Sigmoid colon (tissue), 7 donors: ENCODE results near the gene YES1. TPM values are rescaled to one million over a fixed set of nuclear protein-coding genes. Genes with fewer than 3 reads are reported as not detected.

ENCODE experiments used
- DNase-seq: peaks from one replicate; pipeline ENCODE4 v3.0.0-alpha.2; 2019
- H3K27ac ChIP-seq, 4 donors: fragments of 200-600 bp; sonication (generic); one replicate each; pipeline ENCODE4 v1.5.1; 2016 to 2019; ENCODE audit warnings: mild to moderate bottlenecking in 1 of 4
- H3K27me3 ChIP-seq, 3 donors: fragments of 200-600 bp; sonication (generic); one replicate each; pipeline ENCODE4 v1.5.1; 2019; ENCODE audit warnings: mild to moderate bottlenecking in 1 of 3
- H3K36me3 ChIP-seq, 4 donors: fragments of 200-600 bp; sonication (generic); one replicate each; pipeline ENCODE4 v1.5.1; 2016 to 2019
- H3K4me1 ChIP-seq, 4 donors: fragments of 200-600 bp; sonication (generic); one replicate each; pipeline ENCODE4 v1.5.1; 2017 to 2019
- H3K4me3 ChIP-seq, 4 donors: fragments of 200-600 bp; sonication (generic); one replicate each; pipeline ENCODE4 v1.5.1; 2017 to 2019; ENCODE audit warnings: mild to moderate bottlenecking in 2 of 4, moderate library complexity in 1 of 4
- H3K9me3 ChIP-seq, 4 donors: fragments of 200-600 bp in 3 of 4; sonication (generic) in 3 of 4; one replicate each; pipeline versions ENCODE4 v1.5.1 to v1.6.1; 2013 to 2019
- EP300 ChIP-seq, 4 donors: sonication (generic); formaldehyde crosslinking; IDR thresholded peaks; one replicate each; pipeline ENCODE4 v1.6.1; 2017; ENCODE audit warnings: antibody characterized with exemption in 4 of 4
- POLR2A ChIP-seq, 2 donors: fragments of 450-650 bp; IDR thresholded peaks; one replicate each; pipeline ENCODE4 v1.6.1; 2016; ENCODE audit warnings: antibody characterized with exemption in 2 of 2, mild to moderate bottlenecking in 2 of 2, moderate library complexity in 2 of 2
- POLR2AphosphoS5 ChIP-seq, 4 donors: sonication (generic); formaldehyde crosslinking; IDR thresholded peaks; one replicate each; pipeline ENCODE4 v1.6.1; 2017; ENCODE audit warnings: antibody characterized with exemption in 4 of 4
- WGBS, 2 donors: extraction: QIAGEN DNeasy Blood & Tissue Kit; methylation state at CpG; one replicate each; pipeline ENCODE4 v1.1.7; 2013; 5-methylcytosine and 5-hydroxymethylcytosine counted together
- intact Hi-C: fragments of 100-400 bp; cut with DNase I; formaldehyde crosslinking; loops from one replicate; pipeline ENCODE4 v1.15.1; 2023
- polyA plus RNA-seq, 3 donors: library from polyadenylated mRNA; stranded (reverse); fragments of 200-250 nt; gene quantifications; one replicate each; pipeline ENCODE4 v1.2.3, GENCODE V29; 2013
- total RNA-seq, 4 donors: library from RNA; depleted of rRNA; stranded (reverse); fragments of >200 nt; gene quantifications; one replicate each; pipeline ENCODE4 v1.1.0, GENCODE V29; 2016
- TF ChIP-seq, protein P1 (sequence below), 4 experiments: fragments of 450-650 bp in 3 of 4; fragments of 200-600 bp in 1 of 4; IDR thresholded peaks; one replicate each; pipeline ENCODE4 v1.5.1; 2016 to 2019; ENCODE audit warnings: antibody characterized with exemption in 4 of 4, mild to moderate bottlenecking in 3 of 4, moderate library complexity in 2 of 4
- donor health status: healthy with polysubstance abuse.
- donor health status: Bipolar disorder and iron deficiency.
- donor health status: healthy.

The YES1 gene
- total and polyA plus RNA-seq, 7 donors = 27.6 to 146 (median 105) TPM

DNA sequence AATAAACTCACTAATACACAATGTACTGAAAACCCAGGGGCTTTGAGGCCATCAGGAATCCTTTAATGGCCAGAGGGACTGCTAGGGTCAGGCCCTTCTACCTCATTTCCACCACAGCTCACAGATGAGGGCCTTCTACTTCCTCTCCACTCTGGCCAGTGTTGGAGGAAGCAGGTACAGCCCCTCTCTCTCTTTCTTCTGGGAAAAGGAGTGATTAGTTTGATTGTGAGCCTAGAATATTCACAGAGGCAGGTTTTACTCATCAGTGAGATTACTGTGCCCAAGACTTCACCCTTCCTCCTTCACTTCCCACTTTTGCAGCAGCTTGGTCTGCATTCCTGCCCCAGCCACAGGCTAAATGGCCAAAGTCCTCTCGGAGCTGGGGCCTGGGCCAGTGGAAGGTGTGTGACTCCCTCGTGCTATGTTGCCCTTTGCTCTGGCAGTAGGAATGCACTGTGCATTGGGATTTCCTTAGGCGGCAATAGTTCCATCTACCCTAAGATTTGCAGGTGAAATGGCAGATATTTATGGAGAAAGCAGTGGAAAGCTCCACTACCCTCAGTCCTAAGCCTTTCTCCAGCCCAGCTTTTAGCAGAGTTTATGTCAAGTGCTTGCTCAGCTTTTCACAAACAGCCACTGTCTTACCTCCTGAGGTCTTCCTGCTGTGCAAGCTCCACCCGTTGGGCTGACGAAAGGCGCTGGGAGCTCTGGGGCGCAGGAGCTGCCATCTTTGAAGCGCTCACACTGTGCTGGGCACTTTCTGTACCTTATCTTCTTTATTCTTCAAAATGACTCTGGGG, 36.2 kb upstream of the YES1 start:
- Histone ChIP-seq H3K9me3 (no peaks in the 10 kb centered on the region), H3K4me3 (no peak overlapping the region), H3K27ac (no peak overlapping the region), H3K4me1 (no peaks in the 10 kb centered on the region), H3K36me3 (no peaks in the 10 kb centered on the region), H3K27me3 (no peaks in the 10 kb centered on the region)
- no peak for TF ChIP-seq EP300 (IDR thresholded peaks at IDR 0.05)
- no peak for TF ChIP-seq POLR2A (IDR thresholded peaks at IDR 0.05)
- no peak for TF ChIP-seq POLR2AphosphoS5 (IDR thresholded peaks at IDR 0.05)
- TF ChIP-seq, protein P1, sequence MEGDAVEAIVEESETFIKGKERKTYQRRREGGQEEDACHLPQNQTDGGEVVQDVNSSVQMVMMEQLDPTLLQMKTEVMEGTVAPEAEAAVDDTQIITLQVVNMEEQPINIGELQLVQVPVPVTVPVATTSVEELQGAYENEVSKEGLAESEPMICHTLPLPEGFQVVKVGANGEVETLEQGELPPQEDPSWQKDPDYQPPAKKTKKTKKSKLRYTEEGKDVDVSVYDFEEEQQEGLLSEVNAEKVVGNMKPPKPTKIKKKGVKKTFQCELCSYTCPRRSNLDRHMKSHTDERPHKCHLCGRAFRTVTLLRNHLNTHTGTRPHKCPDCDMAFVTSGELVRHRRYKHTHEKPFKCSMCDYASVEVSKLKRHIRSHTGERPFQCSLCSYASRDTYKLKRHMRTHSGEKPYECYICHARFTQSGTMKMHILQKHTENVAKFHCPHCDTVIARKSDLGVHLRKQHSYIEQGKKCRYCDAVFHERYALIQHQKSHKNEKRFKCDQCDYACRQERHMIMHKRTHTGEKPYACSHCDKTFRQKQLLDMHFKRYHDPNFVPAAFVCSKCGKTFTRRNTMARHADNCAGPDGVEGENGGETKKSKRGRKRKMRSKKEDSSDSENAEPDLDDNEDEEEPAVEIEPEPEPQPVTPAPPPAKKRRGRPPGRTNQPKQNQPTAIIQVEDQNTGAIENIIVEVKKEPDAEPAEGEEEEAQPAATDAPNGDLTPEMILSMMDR (IDR thresholded peaks at IDR 0.05) = no peak
- 60 to 81% methylated on average over 8 of the region's 8 CpGs for WGBS, 2 donors
- DNase-seq = no peak
- intact Hi-C loops = no loop called here

DNA sequence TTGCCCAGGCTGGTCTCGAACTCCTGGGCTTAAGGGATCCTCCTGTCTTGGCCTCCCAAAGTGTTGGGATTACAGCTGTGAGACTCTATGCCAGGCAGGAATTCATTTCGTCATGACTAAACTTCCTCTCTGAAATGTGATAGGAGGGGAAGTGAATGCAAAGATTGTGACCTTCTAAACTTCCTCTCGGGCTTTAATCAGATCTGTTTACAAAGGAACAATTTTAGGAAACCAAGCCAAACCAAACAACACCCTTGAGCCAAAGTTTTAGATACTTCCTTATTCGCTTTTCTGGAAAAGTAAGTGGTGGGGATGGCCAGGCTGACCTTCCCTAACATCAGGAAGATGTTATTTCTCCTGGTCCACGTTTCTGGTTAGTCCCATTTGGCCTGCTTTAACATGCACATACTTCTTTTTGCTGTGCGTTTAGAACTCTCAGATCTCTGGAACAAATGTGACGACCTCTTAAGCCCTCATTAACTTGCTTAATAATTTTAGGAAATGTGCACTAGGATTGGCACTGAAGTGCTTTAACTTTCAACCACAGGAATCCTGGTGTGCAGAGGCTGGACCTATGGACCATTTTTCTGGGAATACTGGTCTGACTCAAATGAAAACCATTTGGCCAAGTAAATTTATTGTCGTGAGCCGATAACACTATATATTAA, 33.2 kb upstream of the YES1 start:
- Histone ChIP-seq H3K27me3 (no peaks in the 10 kb centered on the region), H3K36me3 (no peaks in the 10 kb centered on the region), H3K4me1 (no peaks in the 10 kb centered on the region), H3K4me3 (no peak overlapping the region), H3K9me3 (no peaks in the 10 kb centered on the region), H3K27ac (no peak overlapping the region)
- peak in 2 of 4 donors; percentile 24 to 34 for TF ChIP-seq POLR2AphosphoS5 (IDR thresholded peaks at IDR 0.05)
- TF ChIP-seq EP300 (IDR thresholded peaks at IDR 0.05) = no peak
- DNase-seq = no peak
- intact Hi-C loops = no loop called here
- WGBS, 2 donors = 24 to 38% methylated on average over 9 of the region's 9 CpGs

DNA sequence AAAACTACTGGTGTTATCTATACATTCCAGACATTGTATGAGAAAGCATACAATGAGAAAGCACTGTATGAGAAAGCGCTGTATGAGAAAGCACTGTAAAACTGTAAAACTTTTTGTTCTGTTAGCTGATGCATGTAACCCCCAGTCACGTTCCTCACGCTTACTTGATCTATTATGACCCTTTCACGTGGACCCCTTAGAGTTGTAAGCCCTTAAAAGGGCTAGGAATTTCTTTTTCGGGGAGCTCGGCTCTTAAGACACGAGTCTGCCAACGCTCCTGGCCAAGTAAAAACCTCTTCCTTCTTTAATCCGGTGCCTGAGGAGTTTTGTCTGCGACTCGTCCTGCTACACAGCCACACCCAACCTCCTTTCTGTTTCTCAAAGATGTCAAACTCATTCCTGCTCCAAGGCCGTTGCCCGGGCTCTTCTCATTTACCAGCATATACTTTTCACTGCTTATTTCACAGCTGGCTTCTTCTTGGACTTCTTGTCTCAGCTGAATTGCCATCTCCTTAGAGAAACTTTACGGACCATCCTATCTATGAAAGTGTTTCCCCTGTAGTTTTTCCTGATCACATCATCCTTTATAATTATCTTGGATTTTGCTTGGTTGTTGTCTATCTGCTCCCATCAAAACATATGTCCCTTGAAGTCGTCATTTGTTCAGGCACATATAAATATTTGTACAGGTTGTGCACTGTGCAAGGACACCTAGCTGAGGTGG, 29.8 kb upstream of the YES1 start:
- Histone ChIP-seq H3K36me3 (no peaks in the 10 kb centered on the region), H3K9me3 (no peaks in the 10 kb centered on the region), H3K4me1 (peaks cover 0 to 4% (median 0%) of the 10 kb centered on the region in 4 donors), H3K27ac (no peak overlapping the region), H3K27me3 (no peaks in the 10 kb centered on the region), H3K4me3 (no peak overlapping the region)
- DNase-seq = no peak
- WGBS, 2 donors = 46 to 63% methylated on average over 15 of the region's 15 CpGs
- TF ChIP-seq POLR2AphosphoS5 (IDR thresholded peaks at IDR 0.05) = no peak
- no peak for TF ChIP-seq POLR2A (IDR thresholded peaks at IDR 0.05)
- intact Hi-C loops = no loop called here

DNA sequence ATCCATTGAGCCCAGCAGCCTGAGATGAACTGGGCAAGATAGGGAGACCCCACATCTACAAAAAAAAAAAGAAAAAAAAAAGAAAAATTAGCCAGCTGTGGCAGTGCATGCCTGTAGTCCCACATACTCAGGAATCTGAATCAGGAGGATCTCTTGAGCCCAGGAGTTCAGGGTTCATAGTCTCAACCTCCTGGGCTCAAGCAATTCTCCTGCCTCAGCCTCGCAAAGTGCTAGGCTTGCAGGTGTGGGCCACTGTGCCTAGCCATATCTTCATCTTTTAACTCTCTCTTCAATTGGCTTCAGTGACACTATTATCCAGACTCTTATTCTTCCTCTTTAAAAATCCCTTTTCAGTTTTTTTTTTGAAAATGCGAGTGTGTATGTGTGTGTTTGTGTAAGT, 28.5 kb upstream of the YES1 start:
- intact Hi-C loops = no loop called here
- Histone ChIP-seq H3K36me3 (no peaks in the 10 kb centered on the region), H3K4me1 (peaks cover 0 to 4% (median 0%) of the 10 kb centered on the region in 4 donors), H3K9me3 (no peaks in the 10 kb centered on the region), H3K27me3 (no peaks in the 10 kb centered on the region), H3K4me3 (no peak overlapping the region), H3K27ac (no peak overlapping the region)
- TF ChIP-seq, protein P1 (IDR thresholded peaks at IDR 0.05) = no peak
- TF ChIP-seq POLR2AphosphoS5 (IDR thresholded peaks at IDR 0.05) (no peak), POLR2A (IDR thresholded peaks at IDR 0.05) (no peak), EP300 (IDR thresholded peaks at IDR 0.05) (no peak)
- 81 to 92% methylated on average over 2 of the region's 2 CpGs for WGBS, 2 donors
- no peak for DNase-seq

DNA sequence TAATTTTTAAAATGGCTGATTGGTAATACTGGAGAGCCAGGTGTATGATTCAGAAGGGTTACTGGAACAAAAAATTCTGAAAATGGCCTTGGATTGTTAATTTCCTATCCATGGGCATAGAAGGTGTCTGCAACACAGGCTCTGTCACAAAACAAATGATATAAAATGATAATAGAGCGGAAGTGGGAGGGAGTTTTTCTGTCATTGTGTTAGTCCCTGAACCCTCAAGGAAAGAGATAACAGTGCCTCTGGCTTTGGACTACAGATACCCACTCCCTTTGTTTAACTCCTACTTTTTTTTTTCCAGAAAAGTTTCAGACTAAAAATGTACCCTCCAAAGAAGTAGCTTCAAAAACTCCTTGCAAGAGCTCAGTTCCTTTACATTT, 28.0 kb upstream of the YES1 start:
- Histone ChIP-seq H3K4me1 (peaks cover 0 to 4% (median 0%) of the 10 kb centered on the region in 4 donors), H3K4me3 (no peak overlapping the region), H3K36me3 (no peaks in the 10 kb centered on the region), H3K9me3 (no peaks in the 10 kb centered on the region), H3K27ac (no peak overlapping the region), H3K27me3 (no peaks in the 10 kb centered on the region)
- TF ChIP-seq, protein P1 (IDR thresholded peaks at IDR 0.05) = no peak
- TF ChIP-seq EP300 (IDR thresholded peaks at IDR 0.05) (no peak), POLR2AphosphoS5 (IDR thresholded peaks at IDR 0.05) (no peak)
- intact Hi-C loops = no loop called here
- 71 to 87% methylated on average over 1 of the region's 1 CpG for WGBS, 2 donors
- DNase-seq = no peak
